GF-D8 (cell line): ENCODE results near the gene MEPE.
"Not testable (repeated sequence)": the region's sequence is repeated elsewhere in the genome, so short reads cannot be mapped to it uniquely, and the experiment has no call there.

ENCODE experiments used
- DNase-seq: peaks from one replicate; lab custom pipeline; 2025; lab: John Stamatoyannopoulos, UW

MEPE gene

GRCh38 chr4:87884976-87885549 is 52.3 kb downstream of the MEPE start:
- DNase-seq = no peak

DNA sequence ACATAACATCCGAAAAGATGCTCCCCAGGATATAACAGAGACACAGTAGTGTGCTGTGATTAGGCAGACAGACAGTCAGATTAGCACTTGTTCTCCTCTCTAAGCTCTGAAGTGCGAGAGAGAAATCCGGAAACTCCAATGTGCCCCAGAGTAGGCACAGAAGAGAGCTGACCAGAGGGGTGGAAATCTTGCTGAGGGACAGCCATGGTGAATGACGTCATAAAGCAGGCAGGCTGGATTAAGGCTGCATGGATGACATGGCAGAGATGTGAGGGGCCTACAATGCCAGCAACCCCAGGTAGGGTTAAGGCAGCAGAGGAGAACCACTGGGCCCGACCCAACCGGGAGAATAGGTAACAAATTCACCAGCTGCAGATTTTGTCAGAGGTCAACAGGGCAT is 53.3 kb downstream of the MEPE start:
- no peak for DNase-seq

- not testable (repeated sequence) for DNase-seq
Observed at GRCh38 chr4:87890753-87891152, 58.0 kb downstream of the MEPE start.

- DNase-seq = peak; percentile 82
Observed at GRCh38 chr4:87895964-87896621, 63.3 kb downstream of the MEPE start.
